B cell (primary cell): Measurements from ENCODE around the gene MTHFD2L. TPM values are rescaled to one million over a fixed set of nuclear protein-coding genes. Genes with fewer than 3 reads are reported as not detected.

Experiments
- ATAC-seq: fragments of 200-7000 bp; cut with Tn5 transposase; one replicate; pipeline ENCODE4 v1.10.0; 2021; ENCODE audit warnings: low read depth, mild to moderate bottlenecking, moderate number of reproducible peaks, moderate library complexity
- CTCF ChIA-PET: fragments of 350-600 bp; sonication (Branson Sonifier 250); formaldehyde crosslinking; loops from one replicate; lab custom pipeline; 2021; ENCODE audit warnings: antibody characterized with exemption, inconsistent platforms; lab: Charles Lee
- POLR2A ChIA-PET: fragments of 350-600 bp; sonication (Branson Sonifier 250); formaldehyde crosslinking; loops from one replicate; lab custom pipeline; 2021; ENCODE audit warnings: antibody characterized with exemption; lab: Charles Lee
- DNase-seq: peaks from one replicate; pipeline ENCODE4 v3.0.0; 2013
- H2AFZ ChIP-seq: 2 replicates; pipeline ENCODE4 v1.6.1; 2012; ENCODE audit warnings: mild to moderate bottlenecking, low read depth, low read length; ENCODE audit not compliant: insufficient read depth, poor library complexity, severe bottlenecking
- H3K27ac ChIP-seq, 2 donors: 1 replicate in 1 of 2; 2 replicates in 1 of 2; pipeline ENCODE4 v1.5.1; 2012 to 2013; ENCODE audit warnings: low read length in 2 of 2, mild to moderate bottlenecking in 2 of 2, moderate library complexity in 1 of 2
- H3K27me3 ChIP-seq, 4 experiments: fragments of 200-600 bp in 1 of 4; sonication (generic) in 1 of 4; replicated peaks in 1 of 4; 1 replicate in 2 of 4; 2 replicates in 2 of 4; pipeline versions ENCODE4 v1.6.1 to v1.7.0; 2013 to 2016; ENCODE audit warnings: low read length in 3 of 4, mild to moderate bottlenecking in 2 of 4, mixed read lengths in 1 of 4, moderate library complexity in 1 of 4; ENCODE audit not compliant: insufficient read depth in 4 of 4, control insufficient read depth in 3 of 4; ENCODE audit errors: control extremely low read depth in 1 of 4
- H3K36me3 ChIP-seq, 2 experiments: replicated peaks in 1 of 2; 1 replicate in 1 of 2; 2 replicates in 1 of 2; pipeline versions ENCODE4 v1.6.1 to v1.7.1; 2013; ENCODE audit warnings: low read length in 1 of 2; ENCODE audit not compliant: insufficient read depth in 2 of 2, control insufficient read depth in 1 of 2; ENCODE audit errors: control extremely low read depth in 1 of 2, extremely low read depth in 1 of 2
- H3K4me1 ChIP-seq, 2 donors: fragments of 200-600 bp in 1 of 2; sonication (generic) in 1 of 2; 1 replicate in 1 of 2; 2 replicates in 1 of 2; pipeline versions ENCODE4 v1.5.1 to v1.6.1; 2013 to 2017; ENCODE audit warnings: low read length in 2 of 2; ENCODE audit not compliant: control insufficient read depth in 2 of 2, insufficient read depth in 2 of 2
- H3K4me2 ChIP-seq: replicated peaks from 2 replicates; pipeline ENCODE3; 2012; ENCODE audit warnings: mild to moderate bottlenecking, low read depth, low read length; ENCODE audit not compliant: poor library complexity, severe bottlenecking
- H3K4me3 ChIP-seq, 5 experiments: fragments of 200-600 bp in 1 of 5; sonication (generic) in 1 of 5; 1 replicate in 3 of 5; 2 replicates in 2 of 5; pipeline versions ENCODE4 v1.5.1 to v1.7.0; 2011 to 2016; ENCODE audit warnings: low read length in 4 of 5, mild to moderate bottlenecking in 4 of 5, low read depth in 2 of 5, control low read depth in 1 of 5, moderate library complexity in 1 of 5; ENCODE audit not compliant: insufficient read depth in 1 of 5; ENCODE audit errors: control extremely low read depth in 1 of 5, extremely low read depth in 1 of 5
- H3K79me2 ChIP-seq: fragments of 200-600 bp; sonication (generic); one replicate; pipeline ENCODE4 v1.6.0; 2016; ENCODE audit warnings: low read length; ENCODE audit not compliant: control insufficient read depth, insufficient read depth
- H3K9ac ChIP-seq: fragments of 200-600 bp; sonication (generic); 2 replicates; pipeline ENCODE4 v1.6.1; 2017; ENCODE audit warnings: mild to moderate bottlenecking, low read length, moderate library complexity
- H3K9me3 ChIP-seq, 3 donors: one replicate each; pipeline versions ENCODE4 v1.6.1 to v1.7.1; 2013; ENCODE audit warnings: low read length in 2 of 3; ENCODE audit not compliant: control insufficient read depth in 2 of 3, insufficient read depth in 1 of 3; ENCODE audit errors: control extremely low read depth in 1 of 3
- H4K20me1 ChIP-seq: 2 replicates; pipeline ENCODE4 v1.6.0; 2012; ENCODE audit warnings: mild to moderate bottlenecking, low read length; ENCODE audit not compliant: insufficient read depth, control insufficient read depth, poor library complexity, severe bottlenecking
- H3K27ac Mint-ChIP-seq: one replicate; pipeline ENCODE4 v1.8.0; 2021; ENCODE audit warnings: mixed read lengths
- H3K27me3 Mint-ChIP-seq: one replicate; pipeline ENCODE4 v1.8.0; 2021; ENCODE audit warnings: mixed read lengths
- H3K4me1 Mint-ChIP-seq: one replicate; pipeline ENCODE4 v1.8.0; 2021; ENCODE audit warnings: mixed read lengths
- H3K4me3 Mint-ChIP-seq: one replicate; pipeline ENCODE4 v1.8.0; 2021; ENCODE audit warnings: mixed read lengths
- H3K9me3 Mint-ChIP-seq: one replicate; pipeline ENCODE4 v1.8.0; 2022; ENCODE audit warnings: mixed read lengths; ENCODE audit not compliant: insufficient read depth
- CTCF ChIP-seq: fragments of 200-600 bp; IDR thresholded peaks from one replicate; pipeline ENCODE4 v1.8.0; 2022; ENCODE audit warnings: antibody characterized with exemption, mild to moderate bottlenecking
- EZH2 ChIP-seq: IDR thresholded peaks from 2 replicates; pipeline ENCODE4 v1.6.1; 2012; ENCODE audit warnings: borderline replicate concordance, low read depth, mild to moderate bottlenecking, moderate library complexity, low read length; ENCODE audit not compliant: insufficient read depth, poor library complexity, severe bottlenecking
- WGBS: methylation state at CpG from one replicate; pipeline ENCODE4 v1.1.5; 2013; ENCODE audit warnings: missing lambda C conversion rate; ENCODE audit not compliant: insufficient coverage; 5-methylcytosine and 5-hydroxymethylcytosine counted together
- intact Hi-C: fragments of 100-400 bp; cut with micrococcal nuclease; formaldehyde crosslinking; loops from one replicate; pipeline ENCODE4 v1.10.0; 2022
- polyA plus RNA-seq: library from polyadenylated mRNA; depleted of rRNA; stranded (reverse); fragments of >200 nt; gene quantifications from 2 replicates; pipeline ENCODE4 v1.2.3, GENCODE V29; 2012
- total RNA-seq, 2 donors: library from RNA; stranded (reverse); fragments of 120-200 nt in 1 of 2; gene quantifications; 1 replicate in 1 of 2; 2 replicates in 1 of 2; pipeline versions ENCODE4 v1.2.3 to v1.2.4, GENCODE V29; 2013 to 2022

Gene MTHFD2L
- total and polyA plus RNA-seq, 2 donors (not counting 1 experiment from before 2014, with no cell fraction given): 5.5 to 12.6 TPM

- Histone ChIP-seq H3K9ac (peak overlapping the region; percentile 75), H2AFZ (peak overlapping the region; percentile 92), H3K79me2 (peaks cover 22% of the 10 kb centered on the region), H3K4me1 (peaks cover 11 to 13% of the 10 kb centered on the region in 2 donors), H3K27me3 (peaks cover 0 to 9% (median 1%) of the 10 kb centered on the region in 4 experiments), H3K4me2 (peak overlapping the region; percentile 83), H3K27ac (peak overlapping the region; percentile 67 to 75), H3K4me3 (peak overlapping the region; percentile 66 to 84 (median 71)), H4K20me1 (no peaks in the 10 kb centered on the region), H3K36me3 (peaks cover 2 to 7% of the 10 kb centered on the region in 2 experiments), H3K9me3 (no peaks in the 10 kb centered on the region)
- Mint-ChIP-seq H3K27ac (peak overlapping the region; percentile 92), H3K9me3 (no peaks in the 10 kb centered on the region), H3K27me3 (peaks cover 11% of the 10 kb centered on the region), H3K4me3 (peak overlapping the region; percentile 97), H3K4me1 (peaks cover 21% of the 10 kb centered on the region)
- ChIA-PET CTCF (interaction anchor here (0.6 to 1.2 kb wide), 2 partner anchors 47 to 285 kb away, joined by 3 read pairs; no protein-coding TSS in a partner anchor), POLR2A (interaction anchor here (0.7 kb wide), 1 partner anchor 9 kb away, joined by 3 read pairs; no protein-coding TSS in a partner anchor)
- intact Hi-C loops: loop anchor here (1.0 to 5.0 kb wide), 5 partner anchors 30 to 1356 kb away; partner anchors contain the start of genes ANKRD17, COX18, RCHY1 and THAP6
- TF ChIP-seq CTCF: no peak
- no peak for TF ChIP-seq EZH2
- DNase-seq (no peak), ATAC-seq (no peak)
- 27% methylated on average over 7 of the region's 15 CpGs for WGBS
Observed at GRCh38 chr4:74158466-74159142, 686 bp downstream of the MTHFD2L start.
